SK-N-SH (cell line): Measurements from ENCODE around the gene UHMK1. TPM values are rescaled to one million over a fixed set of nuclear protein-coding genes. Genes with fewer than 3 reads are reported as not detected.

Source experiments
- CTCF ChIA-PET: fragments of 300-600, 350-600 bp; formaldehyde crosslinking; extraction: SDS; loops from one replicate; lab custom pipeline; 2021; lab: Yijun Ruan, JAX
- POLR2A ChIA-PET: fragments of 350-600 bp; sonication (Branson Sonifier 250); formaldehyde crosslinking; extraction: SDS; loops from one replicate; lab custom pipeline; 2020; ENCODE audit warnings: antibody characterized with exemption, inconsistent platforms; lab: Yijun Ruan, JAX
- DNase-seq: peaks from one replicate; pipeline ENCODE4 v3.0.0; 2012
- H2AFZ ChIP-seq: fragments of 200-600 bp; sonication (generic); 2 replicates; pipeline ENCODE4 v1.8.1; 2016; ENCODE audit warnings: antibody characterized with exemption, mild to moderate bottlenecking, low read depth
- H3F3A ChIP-seq: fragments of 200-600 bp; sonication (generic); replicated peaks from 2 replicates; pipeline ENCODE3; 2016; ENCODE audit warnings: antibody characterized with exemption, mild to moderate bottlenecking; ENCODE audit not compliant: insufficient read depth
- H3K27ac ChIP-seq, 2 experiments: fragments of 200-500 bp in 1 of 2; fragments of 200-600 bp in 1 of 2; sonication (Bioruptor generic) in 1 of 2; sonication (generic), shearing (Covaris generic) in 1 of 2; 2 replicates each; pipeline versions ENCODE4 v1.5.1 to v1.6.1; 2014 to 2016; ENCODE audit warnings: low read depth in 2 of 2, inconsistent platforms in 1 of 2, low read length in 1 of 2, mild to moderate bottlenecking in 1 of 2, mixed read lengths in 1 of 2
- H3K27me3 ChIP-seq: fragments of 200-600 bp; sonication (generic), shearing (Covaris generic); 2 replicates; pipeline ENCODE4 v1.6.1; 2016; ENCODE audit warnings: mixed run types; ENCODE audit not compliant: insufficient read depth
- H3K36me3 ChIP-seq, 2 experiments: fragments of 200-500 bp in 1 of 2; fragments of 200-600 bp in 1 of 2; sonication (Bioruptor generic) in 1 of 2; sonication (generic) in 1 of 2; replicated peaks in 1 of 2; 2 replicates each; pipeline versions ENCODE3 to v1.5.1; 2014 to 2016; ENCODE audit warnings: low read length in 1 of 2, mild to moderate bottlenecking in 1 of 2; ENCODE audit not compliant: insufficient read depth in 2 of 2, control insufficient read depth in 1 of 2
- H3K4me1 ChIP-seq, 2 experiments: fragments of 200-500 bp in 1 of 2; fragments of 200-600 bp in 1 of 2; sonication (Bioruptor generic) in 1 of 2; sonication (generic), shearing (Covaris generic) in 1 of 2; 2 replicates each; pipeline versions ENCODE4 v1.5.1 to v1.6.1; 2014 to 2016; ENCODE audit warnings: low read depth in 1 of 2, low read length in 1 of 2, mixed run types in 1 of 2; ENCODE audit not compliant: insufficient read depth in 2 of 2, control insufficient read depth in 1 of 2
- H3K4me2 ChIP-seq: fragments of 200-600 bp; sonication (generic), shearing (Covaris generic); 2 replicates; pipeline ENCODE4 v1.6.1; 2017; ENCODE audit warnings: mixed run types
- H3K4me3 ChIP-seq, 2 experiments: fragments of 200-500 bp in 1 of 2; fragments of 200-600 bp in 1 of 2; sonication (Bioruptor generic) in 1 of 2; sonication (generic), shearing (Covaris generic) in 1 of 2; 2 replicates each; pipeline versions ENCODE4 v1.5.1 to v1.8.1; 2014 to 2016; ENCODE audit warnings: low read depth in 2 of 2, inconsistent platforms in 1 of 2, low read length in 1 of 2, mild to moderate bottlenecking in 1 of 2, mixed read lengths in 1 of 2, moderate library complexity in 1 of 2
- H3K79me2 ChIP-seq: fragments of 200-600 bp; sonication (generic); 2 replicates; pipeline ENCODE4 v1.8.1; 2017; ENCODE audit warnings: mild to moderate bottlenecking; ENCODE audit not compliant: insufficient read depth
- H3K9ac ChIP-seq: fragments of 200-600 bp; sonication (generic); 2 replicates; pipeline ENCODE4 v1.6.1; 2017; ENCODE audit warnings: mixed run types
- H3K9me2 ChIP-seq: fragments of 200-600 bp; sonication (generic); 2 replicates; pipeline ENCODE4 v1.6.1; 2017; ENCODE audit warnings: mixed run types
- H3K9me3 ChIP-seq: fragments of 200-600 bp; sonication (generic); 2 replicates; pipeline ENCODE4 v1.6.1; 2017; ENCODE audit warnings: mixed run types, mild to moderate bottlenecking, moderate library complexity
- H4K20me1 ChIP-seq: fragments of 200-600 bp; sonication (generic); 2 replicates; pipeline ENCODE4 v1.6.1; 2017; ENCODE audit warnings: mild to moderate bottlenecking, mixed run types; ENCODE audit not compliant: insufficient read depth
- CHD2 ChIP-seq: fragments of 150-350 bp; IDR thresholded peaks from 2 replicates; pipeline ENCODE4 v1.6.1; 2018; ENCODE audit warnings: low read length; ENCODE audit not compliant: partially characterized antibody
- EZH2phosphoT487 ChIP-seq: fragments of 200-600 bp; sonication (generic); IDR thresholded peaks from 2 replicates; pipeline ENCODE4 v1.6.1; 2017; ENCODE audit warnings: low read depth, mixed run types, mild to moderate bottlenecking, antibody characterized with exemption, moderate library complexity, borderline replicate concordance
- FOXJ3 ChIP-seq: sonication (generic); formaldehyde crosslinking; IDR thresholded peaks from 2 replicates; pipeline ENCODE4 v1.5.1; 2020; ENCODE audit warnings: mild to moderate bottlenecking, missing genetic modification reagents
- FOXM1 ChIP-seq: IDR thresholded peaks from 2 replicates; pipeline ENCODE4 v1.4.0; 2012; ENCODE audit warnings: low read depth, mild to moderate bottlenecking
- GABPA ChIP-seq: IDR thresholded peaks from 2 replicates; pipeline ENCODE4 v1.4.0; 2012; ENCODE audit warnings: low read depth, mild to moderate bottlenecking
- IRF3 ChIP-seq: fragments of 150-350 bp; IDR thresholded peaks from 2 replicates; pipeline ENCODE4 v1.6.1; 2016; ENCODE audit warnings: mild to moderate bottlenecking, low read depth, low read length
- JUND ChIP-seq: IDR thresholded peaks from 2 replicates; pipeline ENCODE4 v1.4.0; 2012
- MAX ChIP-seq: IDR thresholded peaks from 2 replicates; pipeline ENCODE4 v1.4.0; 2012; ENCODE audit warnings: low read depth
- MXI1 ChIP-seq: IDR thresholded peaks from 2 replicates; pipeline ENCODE4 v1.6.1; 2012; ENCODE audit warnings: mild to moderate bottlenecking, low read depth, low read length, improper control_type of control experiment
- NFIC ChIP-seq: IDR thresholded peaks from 2 replicates; pipeline ENCODE4 v1.4.0; 2012; ENCODE audit warnings: borderline replicate concordance
- PBX3 ChIP-seq: IDR thresholded peaks from 2 replicates; pipeline ENCODE4; 2012
- POLR2AphosphoS5 ChIP-seq: IDR thresholded peaks from 2 replicates; pipeline ENCODE4 v1.6.1; 2012; ENCODE audit warnings: low read depth, low read length
- RAD21 ChIP-seq: IDR thresholded peaks from 2 replicates; pipeline ENCODE4 v1.6.1; 2012; ENCODE audit warnings: mild to moderate bottlenecking, low read length
- RCOR1 ChIP-seq: fragments of 150-350 bp; IDR thresholded peaks from 2 replicates; pipeline ENCODE4 v1.6.1; 2017; ENCODE audit warnings: antibody characterized with exemption, low read length
- REST ChIP-seq: IDR thresholded peaks from 2 replicates; pipeline ENCODE4 v1.6.1; 2012; ENCODE audit warnings: mild to moderate bottlenecking, low read depth, low read length, moderate library complexity
- RFX5 ChIP-seq: IDR thresholded peaks from 2 replicates; pipeline ENCODE4 v1.6.1; 2012; ENCODE audit warnings: mild to moderate bottlenecking, improper control_type of control experiment, low read length
- RXRA ChIP-seq: IDR thresholded peaks from 2 replicates; pipeline ENCODE4 v1.4.0; 2012; ENCODE audit warnings: low read depth, mild to moderate bottlenecking, borderline replicate concordance
- TAF1 ChIP-seq: IDR thresholded peaks from 2 replicates; pipeline ENCODE4 v1.6.1; 2012; ENCODE audit warnings: low read depth, mild to moderate bottlenecking, low read length, moderate library complexity, borderline replicate concordance
- TCF12 ChIP-seq: IDR thresholded peaks from 2 replicates; pipeline ENCODE4 v1.4.0; 2012
- ZBTB33 ChIP-seq: IDR thresholded peaks from 2 replicates; pipeline ENCODE4 v1.4.0; 2012; ENCODE audit warnings: low read depth, borderline replicate concordance
- WGBS: methylation state at CpG from one replicate; pipeline ENCODE4 v1.1.6; 2017; ENCODE audit warnings: low lambda C conversion rate; 5-methylcytosine and 5-hydroxymethylcytosine counted together
- polyA plus RNA-seq, 3 experiments: library from polyadenylated mRNA; depleted of rRNA; stranded (reverse); fragments of >200 nt; gene quantifications; 2 replicates each; pipeline ENCODE4 v1.2.3, GENCODE V29; 2012

Gene UHMK1
- polyA plus RNA-seq, 1 of the 3 experiments (the other 2 are of a cell fraction), result 7.4 TPM

- POLR2A ChIA-PET, result no interaction called here
- Histone ChIP-seq H3K9me3 (no peaks in the 10 kb centered on the region), H3K4me2 (no peak overlapping the region), H3K4me1 (no peaks in the 10 kb centered on the region), H3K4me3 (no peak overlapping the region)
- DNase-seq, result no peak
- WGBS, result 46% methylated on average over 4 of the region's 4 CpGs
- TF ChIP-seq RAD21, result no peak
- no peak for TF ChIP-seq FOXM1
- TF ChIP-seq TAF1, result no peak
- no peak for TF ChIP-seq ZBTB33
- TF ChIP-seq MXI1, result no peak
- TF ChIP-seq POLR2AphosphoS5, result no peak
- no peak for TF ChIP-seq JUND
- TF ChIP-seq GABPA, result no peak
- TF ChIP-seq RCOR1, result no peak
- no peak for TF ChIP-seq TCF12
- TF ChIP-seq, all 33 proteins: peak for 0
- CTCF ChIA-PET, result no interaction called here
- no peaks in the 10 kb centered on the region for H3K79me2 ChIP-seq
- no peaks in the 10 kb centered on the region for H3F3A ChIP-seq
- H3K9me2 ChIP-seq, result no peaks in the 10 kb centered on the region
- H3K36me3 ChIP-seq, result no peaks in the 10 kb centered on the region
- no peaks in the 10 kb centered on the region for H4K20me1 ChIP-seq
- no peaks in the 10 kb centered on the region for H3K27me3 ChIP-seq
- no peak overlapping the region for H3K9ac ChIP-seq
- no peak overlapping the region for H2AFZ ChIP-seq
- no peak overlapping the region for H3K27ac ChIP-seq
Observed at GRCh38 chr1:162456323-162456722, 41.3 kb upstream of the UHMK1 start.

- 61% methylated on average over 5 of the region's 5 CpGs for WGBS
- Histone ChIP-seq H3K79me2 (no peaks in the 10 kb centered on the region), H3K27ac (no peak overlapping the region), H3K9ac (no peak overlapping the region), H3K9me2 (no peaks in the 10 kb centered on the region)
- no peak for DNase-seq
- TF ChIP-seq RCOR1 (no peak), RXRA (no peak), RFX5 (no peak), POLR2AphosphoS5 (no peak), JUND (no peak), RAD21 (no peak), NFIC (no peak), REST (no peak), EZH2phosphoT487 (no peak), MAX (no peak), IRF3 (no peak), PBX3 (no peak), CHD2 (no peak), FOXJ3 (CRISPR knock-in tag) (no peak)
- TF ChIP-seq, all 33 proteins: peak for 0
- no peaks in the 10 kb centered on the region for H3K27me3 ChIP-seq
- H3K36me3 ChIP-seq, result no peaks in the 10 kb centered on the region
- ChIA-PET POLR2A (no interaction called here), CTCF (interaction anchor here (1.2 kb wide), 1 partner anchor 12 kb away, joined by 4 read pairs; no protein-coding TSS in a partner anchor)
- no peaks in the 10 kb centered on the region for H3F3A ChIP-seq
- H3K4me2 ChIP-seq, result no peak overlapping the region
- H3K4me1 ChIP-seq, result no peaks in the 10 kb centered on the region
- H3K9me3 ChIP-seq, result no peaks in the 10 kb centered on the region
- H3K4me3 ChIP-seq, result no peak overlapping the region
- no peak overlapping the region for H2AFZ ChIP-seq
- H4K20me1 ChIP-seq, result no peaks in the 10 kb centered on the region
Observed at GRCh38 chr1:162458236-162458635, 39.4 kb upstream of the UHMK1 start.
